LNCaP clone FGC (cell line): ENCODE measurements around the gene ANKZF1.
A peak's percentile ranks its signal among the peaks of the same experiment; 100 is the strongest.

ENCODE experiments used
- DNase-seq: peaks from one replicate; pipeline ENCODE4 v3.0.0-alpha.2; 2011; ENCODE audit warnings: low read depth
- H3K4me3 ChIP-seq: 2 replicates; pipeline ENCODE4 v1.5.1; 2011; ENCODE audit warnings: mild to moderate bottlenecking, low read depth, low read length, control low read depth
- CTCF ChIP-seq: IDR thresholded peaks from 2 replicates; pipeline ENCODE4 v1.5.1; 2012; ENCODE audit warnings: mild to moderate bottlenecking; ENCODE audit not compliant: control insufficient read depth, insufficient read depth; ENCODE audit errors: extremely low read depth

Gene ANKZF1

DNA sequence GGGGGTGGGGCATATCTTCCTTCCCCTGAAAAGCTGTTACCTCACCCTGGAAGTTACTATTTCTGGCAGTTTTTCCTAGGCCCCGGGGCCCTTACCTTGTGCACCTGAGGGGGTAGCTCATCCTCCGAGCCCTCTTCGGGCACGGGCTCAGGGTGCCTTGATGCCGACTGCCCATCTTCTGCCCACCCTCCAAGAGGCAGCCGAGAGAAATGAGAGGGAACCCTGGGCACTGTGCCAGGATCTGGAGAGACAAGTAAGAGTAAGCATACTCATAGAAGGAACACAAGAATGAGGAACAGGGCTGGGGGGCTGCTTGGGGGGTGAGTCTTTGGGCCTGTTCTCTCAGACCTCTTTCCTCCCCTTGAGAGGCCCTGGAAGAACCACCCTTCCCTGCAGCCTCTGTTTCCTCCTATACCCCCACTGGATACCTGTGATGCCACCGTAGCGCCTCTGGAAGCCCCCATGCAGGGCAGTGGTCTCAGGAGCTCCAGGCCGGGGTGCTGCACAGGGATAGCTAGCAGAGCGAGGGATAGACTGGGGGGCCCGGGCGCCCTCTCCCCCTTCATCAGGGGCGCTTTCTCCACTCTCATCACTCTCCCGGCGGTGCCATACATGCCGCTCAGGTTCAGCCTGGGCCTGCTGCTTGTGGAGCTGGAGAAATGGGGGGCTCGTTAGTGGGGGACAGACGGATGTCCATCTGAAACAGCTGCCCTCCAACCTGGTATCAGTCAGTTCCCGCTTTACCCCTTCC, 8.8 kb upstream of the ANKZF1 start:
- DNase-seq, result no peak
- no peak overlapping the region for H3K4me3 ChIP-seq
- no peak for TF ChIP-seq CTCF

DNA sequence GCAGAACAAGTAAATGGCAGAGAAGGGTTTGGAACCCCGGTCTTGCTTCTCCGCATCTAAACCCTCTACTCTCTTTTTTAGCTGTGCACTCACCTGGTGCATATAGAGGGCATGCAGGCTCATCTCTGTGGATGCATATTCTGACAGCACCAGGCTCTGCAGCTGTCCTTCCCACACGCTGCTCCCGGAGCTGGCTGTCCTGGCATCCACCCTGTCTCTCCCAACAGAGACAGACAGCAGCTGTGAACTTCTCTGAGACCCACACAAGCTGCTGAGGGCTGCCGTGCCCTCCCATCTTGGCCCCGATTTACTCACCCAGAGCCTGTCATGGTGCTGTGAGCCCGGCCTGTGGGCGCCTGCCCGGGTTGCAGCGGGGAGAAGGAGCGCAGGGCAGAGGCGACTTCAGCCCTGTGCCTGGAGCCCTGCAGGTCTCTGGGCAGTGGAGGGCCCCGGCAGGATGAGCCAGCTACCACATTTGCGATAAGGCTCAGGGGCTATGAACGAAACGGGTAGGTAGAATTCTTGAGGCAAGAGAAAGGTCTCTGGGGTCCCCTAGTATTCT, 7.6 kb upstream of the ANKZF1 start:
- no peak overlapping the region for H3K4me3 ChIP-seq
- DNase-seq, result no peak
- TF ChIP-seq CTCF, result no peak

DNA sequence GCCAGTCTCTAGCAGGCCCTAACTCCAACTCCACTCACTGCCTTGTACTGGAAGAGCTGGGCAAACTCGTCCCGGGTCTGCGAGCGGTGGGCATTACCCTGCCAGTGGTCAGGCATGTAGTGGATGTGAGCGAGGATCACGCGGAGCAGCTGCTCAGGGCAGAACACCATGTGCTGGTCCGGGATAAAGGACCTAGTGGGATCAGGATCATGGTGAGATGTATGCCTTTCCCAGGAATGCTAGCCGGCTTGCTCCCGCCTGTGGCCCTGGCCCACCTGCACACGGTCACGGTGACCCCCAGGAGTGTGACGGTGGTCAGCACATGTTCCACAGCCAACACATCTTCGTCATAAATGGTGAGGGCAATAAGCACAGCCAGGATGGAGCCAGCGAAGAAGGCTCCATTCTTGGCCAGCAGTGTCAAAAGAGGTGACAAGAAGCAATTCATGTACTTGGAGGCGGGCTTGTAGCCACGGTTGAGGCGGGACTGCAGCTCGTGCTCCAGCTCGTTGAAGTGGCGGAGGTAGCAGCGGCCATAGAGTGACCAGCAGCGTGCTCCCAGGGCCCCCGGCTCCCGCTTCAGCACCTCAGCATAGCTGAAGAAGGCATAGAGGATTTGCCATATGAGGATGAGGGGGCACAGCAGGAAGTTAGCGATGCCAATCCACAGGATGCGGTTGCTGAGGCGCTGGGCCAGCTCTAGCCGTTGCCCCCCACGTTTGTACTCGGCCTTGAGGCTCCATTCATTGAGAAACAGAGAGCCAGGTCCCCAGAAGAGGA, 5.6 kb upstream of the ANKZF1 start:
- no peak for TF ChIP-seq CTCF
- DNase-seq, result no peak
- H3K4me3 ChIP-seq, result no peak overlapping the region

- TF ChIP-seq CTCF, result no peak
- H3K4me3 ChIP-seq, result no peak overlapping the region
- no peak for DNase-seq
These were observed 4.3 kb upstream of the ANKZF1 start for GRCh38 chr2:219225350-219225749.

DNA sequence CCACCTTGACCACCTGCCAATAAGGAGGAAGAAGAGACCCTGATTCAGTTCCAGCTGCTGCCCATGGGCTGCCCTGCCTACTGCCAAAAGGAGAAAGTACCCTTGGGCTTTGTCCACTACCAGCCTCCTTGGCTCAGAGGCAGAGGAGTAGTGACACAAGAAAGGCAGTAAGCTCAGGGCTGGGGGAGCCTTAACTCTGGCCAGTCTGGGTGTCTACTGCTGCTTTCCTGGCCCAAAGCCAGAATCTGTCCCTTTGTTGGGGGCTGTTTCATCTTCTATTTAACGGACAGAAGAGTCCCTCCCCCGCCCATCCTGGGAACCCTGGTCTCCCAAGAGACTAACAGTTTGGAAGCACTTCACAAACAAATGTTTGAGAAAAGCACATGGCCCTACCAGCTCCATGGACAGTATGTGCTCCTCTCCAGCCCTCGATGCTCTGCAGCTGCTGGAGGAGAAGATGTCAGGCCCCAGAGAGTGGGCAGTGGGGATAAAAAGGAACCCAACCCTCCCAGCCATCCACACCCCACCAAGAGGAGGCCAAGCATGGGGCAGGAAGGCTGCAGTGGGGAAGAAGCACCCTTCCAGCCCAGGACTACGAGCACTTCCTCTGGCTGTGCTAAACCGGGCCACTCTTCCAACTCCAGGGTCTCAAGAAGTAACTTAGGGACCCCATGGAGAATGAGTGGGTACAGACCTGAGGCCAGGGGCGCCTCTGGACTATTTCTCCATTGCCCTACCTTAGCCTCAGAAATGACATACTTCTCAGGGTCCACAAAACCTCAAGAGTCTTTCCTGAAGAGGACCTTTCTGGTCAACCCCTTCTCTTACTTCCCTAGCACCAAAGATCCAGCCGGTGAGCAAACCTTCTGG, 1.3 kb upstream of the ANKZF1 start:
- H3K4me3 ChIP-seq, result peak overlapping the region; percentile 77
- DNase-seq, result no peak
- TF ChIP-seq CTCF, result no peak

- no peak for TF ChIP-seq CTCF
- H3K4me3 ChIP-seq, result peak overlapping the region; percentile 77
- no peak for DNase-seq
These were observed 698 bp upstream of the ANKZF1 start for GRCh38 chr2:219228911-219229304.
